Neural progenitor cell (in vitro differentiated cells): ENCODE results near the gene HSDL2. TPM values are rescaled to one million over a fixed set of nuclear protein-coding genes. Genes with fewer than 3 reads are reported as not detected.

Source experiments
- DNase-seq: peaks from one replicate; pipeline ENCODE4 v3.0.0-alpha.2; 2016; ENCODE audit warnings: low spot score
- H2AFZ ChIP-seq: fragments of 200-600 bp; sonication (generic); replicated peaks from 2 replicates; pipeline ENCODE4 v1.6.1; 2016; ENCODE audit warnings: antibody characterized with exemption
- H3F3A ChIP-seq: fragments of 200-600 bp; sonication (generic); 2 replicates; pipeline ENCODE4 v1.6.1; 2016; ENCODE audit warnings: antibody characterized with exemption, low read depth
- H3K27ac ChIP-seq: fragments of 200-600 bp; sonication (generic); 2 replicates; pipeline ENCODE4 v1.5.1; 2016; ENCODE audit warnings: mild to moderate bottlenecking
- H3K27me3 ChIP-seq: fragments of 200-600 bp; sonication (generic); 2 replicates; pipeline ENCODE4 v1.6.1; 2016; ENCODE audit warnings: mild to moderate bottlenecking, moderate library complexity
- H3K36me3 ChIP-seq: fragments of 200-600 bp; sonication (generic); 2 replicates; pipeline ENCODE4 v1.5.1; 2016
- H3K4me1 ChIP-seq: fragments of 200-600 bp; sonication (generic); 2 replicates; pipeline ENCODE4 v1.6.1; 2016; ENCODE audit warnings: mixed run types
- H3K4me2 ChIP-seq: fragments of 200-600 bp; sonication (generic); 2 replicates; pipeline ENCODE4 v1.6.1; 2016
- H3K4me3 ChIP-seq: fragments of 200-600 bp; sonication (generic); 2 replicates; pipeline ENCODE4 v1.5.1; 2016
- H3K79me2 ChIP-seq: fragments of 200-600 bp; sonication (generic); 2 replicates; pipeline ENCODE4 v1.6.1; 2016; ENCODE audit warnings: low read depth
- H3K9ac ChIP-seq: fragments of 200-600 bp; sonication (generic); 2 replicates; pipeline ENCODE4 v1.6.1; 2016
- H3K9me3 ChIP-seq: fragments of 200-600 bp; sonication (generic); 2 replicates; pipeline ENCODE4 v1.5.1; 2016; ENCODE audit warnings: low read depth
- H4K20me1 ChIP-seq: fragments of 200-600 bp; sonication (generic); 2 replicates; pipeline ENCODE4 v1.6.1; 2016; ENCODE audit warnings: low read depth
- H3K27ac Mint-ChIP-seq: 3 replicates; pipeline ENCODE4 v1.8.0; 2021; ENCODE audit warnings: mixed read lengths
- H3K27me3 Mint-ChIP-seq: 2 replicates; pipeline ENCODE4 v1.8.0; 2022; ENCODE audit warnings: low read depth, mild to moderate bottlenecking, inconsistent platforms, moderate library complexity, mixed read lengths; ENCODE audit not compliant: insufficient read depth
- H3K36me3 Mint-ChIP-seq: 3 replicates; pipeline ENCODE4 v1.8.0; 2021; ENCODE audit warnings: mixed read lengths
- H3K4me1 Mint-ChIP-seq: 3 replicates; pipeline ENCODE4 v1.8.0; 2021; ENCODE audit warnings: mixed read lengths
- H3K4me3 Mint-ChIP-seq: 3 replicates; pipeline ENCODE4 v1.8.0; 2021; ENCODE audit warnings: mild to moderate bottlenecking, moderate library complexity, mixed read lengths
- H3K9me3 Mint-ChIP-seq: 3 replicates; pipeline ENCODE4 v1.8.0; 2020; ENCODE audit warnings: mixed read lengths
- EZH2 ChIP-seq: fragments of 200-600 bp; sonication (generic); IDR thresholded peaks from 2 replicates; pipeline ENCODE4 v1.6.1; 2017; ENCODE audit warnings: antibody characterized with exemption, mild to moderate bottlenecking, moderate library complexity
- EZH2phosphoT487 ChIP-seq: fragments of 200-600 bp; sonication (generic); IDR thresholded peaks from 2 replicates; pipeline ENCODE4 v1.6.1; 2017; ENCODE audit warnings: antibody characterized with exemption
- total RNA-seq: library from RNA; depleted of rRNA; stranded (reverse); fragments of >200 nt; gene quantifications from 2 replicates; pipeline ENCODE4 v1.2.3, GENCODE V29; 2015; ENCODE audit warnings: low replicate concordance
- TF ChIP-seq, protein P1 (sequence below): fragments of 200-600 bp; sonication (generic); IDR thresholded peaks from 2 replicates; pipeline ENCODE4 v1.5.1; 2017; ENCODE audit warnings: antibody characterized with exemption, mild to moderate bottlenecking

The HSDL2 gene
- total RNA-seq, 1 donor from 2014 or later = 23.8 TPM

DNA sequence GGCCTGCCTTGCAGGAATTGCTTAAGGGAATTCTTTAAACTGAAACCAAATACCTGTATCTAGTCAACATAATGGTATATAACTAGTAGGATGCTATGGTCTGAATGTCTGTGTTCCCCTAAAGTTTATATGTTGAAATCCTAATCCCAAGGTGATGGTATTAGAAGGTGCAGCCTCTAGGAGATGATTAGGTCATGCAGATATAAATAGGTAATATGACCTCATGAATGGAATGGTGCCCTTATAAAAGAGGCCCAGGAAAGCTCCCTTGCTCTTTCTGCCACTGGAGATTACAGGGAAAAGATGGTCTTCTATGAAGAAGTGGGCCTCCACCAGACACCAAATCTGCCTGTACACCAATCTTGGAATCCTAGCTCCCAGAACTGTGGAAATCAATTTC, 99.3 kb downstream of the HSDL2 start:
- peaks cover 20% of the 10 kb centered on the region for H3K9me3 Mint-ChIP-seq
- no peak overlapping the region for H3K27ac ChIP-seq
- H3K4me3 ChIP-seq = no peak overlapping the region
- DNase-seq = no peak
- H3K27me3 Mint-ChIP-seq = peaks cover 5% of the 10 kb centered on the region
- no peaks in the 10 kb centered on the region for H3F3A ChIP-seq
- H3K9ac ChIP-seq = no peak overlapping the region
- H4K20me1 ChIP-seq = no peaks in the 10 kb centered on the region
- no peaks in the 10 kb centered on the region for H3K4me1 Mint-ChIP-seq
- H3K36me3 Mint-ChIP-seq = peaks cover 35% of the 10 kb centered on the region
- no peak overlapping the region for H3K4me3 Mint-ChIP-seq
- TF ChIP-seq EZH2 (no peak), EZH2phosphoT487 (no peak)
- TF ChIP-seq, protein P1, sequence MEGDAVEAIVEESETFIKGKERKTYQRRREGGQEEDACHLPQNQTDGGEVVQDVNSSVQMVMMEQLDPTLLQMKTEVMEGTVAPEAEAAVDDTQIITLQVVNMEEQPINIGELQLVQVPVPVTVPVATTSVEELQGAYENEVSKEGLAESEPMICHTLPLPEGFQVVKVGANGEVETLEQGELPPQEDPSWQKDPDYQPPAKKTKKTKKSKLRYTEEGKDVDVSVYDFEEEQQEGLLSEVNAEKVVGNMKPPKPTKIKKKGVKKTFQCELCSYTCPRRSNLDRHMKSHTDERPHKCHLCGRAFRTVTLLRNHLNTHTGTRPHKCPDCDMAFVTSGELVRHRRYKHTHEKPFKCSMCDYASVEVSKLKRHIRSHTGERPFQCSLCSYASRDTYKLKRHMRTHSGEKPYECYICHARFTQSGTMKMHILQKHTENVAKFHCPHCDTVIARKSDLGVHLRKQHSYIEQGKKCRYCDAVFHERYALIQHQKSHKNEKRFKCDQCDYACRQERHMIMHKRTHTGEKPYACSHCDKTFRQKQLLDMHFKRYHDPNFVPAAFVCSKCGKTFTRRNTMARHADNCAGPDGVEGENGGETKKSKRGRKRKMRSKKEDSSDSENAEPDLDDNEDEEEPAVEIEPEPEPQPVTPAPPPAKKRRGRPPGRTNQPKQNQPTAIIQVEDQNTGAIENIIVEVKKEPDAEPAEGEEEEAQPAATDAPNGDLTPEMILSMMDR = no peak
- no peak overlapping the region for H2AFZ ChIP-seq
- no peaks in the 10 kb centered on the region for H3K27me3 ChIP-seq
- no peak overlapping the region for H3K27ac Mint-ChIP-seq
- no peaks in the 10 kb centered on the region for H3K9me3 ChIP-seq
- H3K4me2 ChIP-seq = no peak overlapping the region
- no peaks in the 10 kb centered on the region for H3K4me1 ChIP-seq
- no peaks in the 10 kb centered on the region for H3K79me2 ChIP-seq
- no peaks in the 10 kb centered on the region for H3K36me3 ChIP-seq

DNA sequence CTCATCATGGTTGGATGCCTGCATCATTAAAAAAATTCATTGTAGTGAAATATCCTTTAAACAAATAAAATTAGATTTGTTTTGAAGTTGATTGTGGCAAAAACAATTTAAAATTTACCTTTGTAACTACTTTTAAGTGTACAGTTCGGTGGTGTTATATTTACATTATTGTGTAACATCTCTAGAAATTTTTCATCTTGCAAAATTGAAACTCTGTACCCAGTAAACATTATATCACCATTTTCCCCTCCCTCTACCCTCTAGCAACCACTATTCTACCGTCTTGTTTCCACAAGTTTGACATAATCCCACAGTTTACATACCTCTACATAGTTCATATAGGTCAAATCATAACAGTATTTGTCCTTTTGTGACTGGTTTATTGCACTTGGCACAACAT, 104.7 kb downstream of the HSDL2 start:
- no peaks in the 10 kb centered on the region for H3K9me3 Mint-ChIP-seq
- Histone ChIP-seq H4K20me1 (peaks cover 20% of the 10 kb centered on the region), H3K4me2 (no peak overlapping the region), H3K79me2 (peaks cover 43% of the 10 kb centered on the region), H2AFZ (no peak overlapping the region), H3K9ac (no peak overlapping the region), H3K36me3 (no peaks in the 10 kb centered on the region), H3F3A (peaks cover 16% of the 10 kb centered on the region), H3K27ac (no peak overlapping the region), H3K4me3 (no peak overlapping the region), H3K27me3 (no peaks in the 10 kb centered on the region), H3K4me1 (peaks cover 16% of the 10 kb centered on the region), H3K9me3 (no peaks in the 10 kb centered on the region)
- TF ChIP-seq, protein P1 = no peak
- TF ChIP-seq EZH2 (no peak), EZH2phosphoT487 (no peak)
- H3K27me3 Mint-ChIP-seq = peaks cover 5% of the 10 kb centered on the region
- no peak for DNase-seq
- no peak overlapping the region for H3K4me3 Mint-ChIP-seq
- peaks cover 6% of the 10 kb centered on the region for H3K36me3 Mint-ChIP-seq
- peaks cover 28% of the 10 kb centered on the region for H3K4me1 Mint-ChIP-seq
- no peak overlapping the region for H3K27ac Mint-ChIP-seq

DNA sequence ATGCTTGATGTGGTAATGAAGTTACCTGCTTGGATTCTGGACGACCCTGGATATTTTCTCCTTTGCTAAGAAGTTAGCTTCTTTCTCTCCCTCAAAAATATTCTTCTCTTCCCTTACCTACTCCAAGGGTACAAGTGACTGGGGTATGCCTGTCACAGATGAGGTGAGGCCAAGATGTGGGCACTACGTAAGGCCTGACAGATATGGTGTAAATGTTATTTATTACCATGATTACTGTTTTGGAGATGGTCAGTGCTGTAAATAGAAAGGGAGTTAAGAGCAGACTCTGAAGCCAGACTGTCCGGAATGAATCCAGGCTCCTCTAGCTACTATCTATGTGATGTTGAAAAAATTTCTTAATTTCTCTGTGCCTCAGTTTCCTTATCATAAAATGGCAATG, 105.7 kb downstream of the HSDL2 start:
- Histone ChIP-seq H3F3A (peaks cover 16% of the 10 kb centered on the region), H3K79me2 (peaks cover 52% of the 10 kb centered on the region), H3K4me2 (peak overlapping the region; percentile 99), H3K9ac (no peak overlapping the region), H2AFZ (no peak overlapping the region), H3K9me3 (no peaks in the 10 kb centered on the region), H3K4me3 (peak overlapping the region; percentile 89), H3K27me3 (no peaks in the 10 kb centered on the region), H4K20me1 (peaks cover 30% of the 10 kb centered on the region), H3K4me1 (peaks cover 26% of the 10 kb centered on the region), H3K36me3 (no peaks in the 10 kb centered on the region), H3K27ac (no peak overlapping the region)
- peak overlapping the region; percentile 98 for H3K4me3 Mint-ChIP-seq
- H3K27me3 Mint-ChIP-seq = peaks cover 5% of the 10 kb centered on the region
- H3K4me1 Mint-ChIP-seq = peaks cover 37% of the 10 kb centered on the region
- H3K27ac Mint-ChIP-seq = no peak overlapping the region
- peaks cover 8% of the 10 kb centered on the region for H3K36me3 Mint-ChIP-seq
- DNase-seq = no peak
- TF ChIP-seq EZH2phosphoT487 = no peak
- TF ChIP-seq EZH2 = no peak
- TF ChIP-seq, protein P1 = no peak
- H3K9me3 Mint-ChIP-seq = no peaks in the 10 kb centered on the region
